Aorta (tissue), 5 donors: ENCODE data around the gene SLC9B2. TPM values are rescaled to one million over a fixed set of nuclear protein-coding genes. Genes with fewer than 3 reads are reported as not detected.
A peak's percentile ranks its signal among the peaks of the same experiment; 100 is the strongest.

Experiments
- ATAC-seq: fragments of 200-7000 bp; cut with Tn5 transposase; one replicate; pipeline ENCODE4 v1.9.1; 2022; ENCODE audit warnings: moderate library complexity; ENCODE audit not compliant: low FRiP score
- DNase-seq, 2 donors: peaks; one replicate each; pipeline ENCODE4 v3.0.0-alpha.2; 2020
- H3K27ac ChIP-seq, 2 donors: one replicate each; pipeline ENCODE4 v1.5.1; 2013; ENCODE audit warnings: low read length in 2 of 2, mild to moderate bottlenecking in 2 of 2, moderate library complexity in 2 of 2, control low read depth in 1 of 2, inconsistent platforms in 1 of 2, low read depth in 1 of 2
- H3K27me3 ChIP-seq, 2 donors: one replicate each; pipeline ENCODE4 v1.6.1; 2013; ENCODE audit warnings: control low read depth in 1 of 2, low read length in 1 of 2, mild to moderate bottlenecking in 1 of 2, moderate library complexity in 1 of 2; ENCODE audit not compliant: insufficient read depth in 2 of 2, control insufficient read depth in 1 of 2
- H3K36me3 ChIP-seq, 2 donors: one replicate each; pipeline ENCODE4 v1.6.1; 2013; ENCODE audit warnings: control low read depth in 1 of 2, low read length in 1 of 2, mild to moderate bottlenecking in 1 of 2; ENCODE audit not compliant: insufficient read depth in 2 of 2, control insufficient read depth in 1 of 2
- H3K4me1 ChIP-seq, 2 donors: one replicate each; pipeline ENCODE4 v1.6.1; 2013; ENCODE audit warnings: low read length in 2 of 2, control low read depth in 1 of 2, mild to moderate bottlenecking in 1 of 2, moderate library complexity in 1 of 2; ENCODE audit not compliant: insufficient read depth in 2 of 2, control insufficient read depth in 1 of 2
- H3K4me3 ChIP-seq, 2 donors: one replicate each; pipeline ENCODE4 v1.5.1; 2013; ENCODE audit warnings: low read length in 2 of 2, control low read depth in 1 of 2, mild to moderate bottlenecking in 1 of 2
- H3K9me3 ChIP-seq: one replicate; pipeline ENCODE4 v1.6.1; 2013; ENCODE audit warnings: mild to moderate bottlenecking, low read length; ENCODE audit not compliant: control insufficient read depth
- WGBS, 2 donors: extraction: QIAGEN DNeasy Blood & Tissue Kit; methylation state at CpG; one replicate each; pipeline ENCODE4 v1.1.7; 2013; 5-methylcytosine and 5-hydroxymethylcytosine counted together
- intact Hi-C, 2 donors: fragments of 100-400 bp; cut with DNase I; formaldehyde crosslinking; loops; one replicate each; pipeline versions ENCODE4 v1.14.2 to v1.15.0; 2022
- polyA plus RNA-seq, 2 donors: library from polyadenylated mRNA; stranded (reverse); fragments of 200-250 nt; gene quantifications; one replicate each; pipeline ENCODE4 v1.2.3, GENCODE V29; 2013
- total RNA-seq, 2 donors: library from RNA; stranded (reverse); fragmentation: NEBNext Ultra II Directional; extraction: Animal tissue kit (Norgen Biotek cat#: 25700); gene quantifications; one replicate each; pipeline ENCODE4 v1.2.1, GENCODE V29; 2021
- donor health status: healthy with polysubstance abuse.
- donor health status: Bipolar disorder and iron deficiency.
- donor health status: DM: no; HTN: no; CAD: no.
- donor health status: DM: no; HTN: no; CAD: no.
- donor health status: DM: yes; HTN: yes; CAD: no.

SLC9B2 gene
- total and polyA plus RNA-seq, 4 donors: 6.1 to 25.2 (median 12.4) TPM

GRCh38 chr4:103089481-103089880 is 12.9 kb upstream of the SLC9B2 start:
- H3K4me1 ChIP-seq: no peaks in the 10 kb centered on the region
- no peak for ATAC-seq
- H3K4me3 ChIP-seq: no peak overlapping the region
- no peak overlapping the region for H3K27ac ChIP-seq
- H3K9me3 ChIP-seq: no peaks in the 10 kb centered on the region
- 92% methylated on average over 2 of the region's 2 CpGs for WGBS, 2 donors
- intact Hi-C loops: no loop called here
- peaks cover 11 to 12% of the 10 kb centered on the region in 2 donors for H3K36me3 ChIP-seq
- H3K27me3 ChIP-seq: no peaks in the 10 kb centered on the region
- DNase-seq: no peak

GRCh38 chr4:103086551-103086950 is 10.0 kb upstream of the SLC9B2 start:
- Histone ChIP-seq H3K4me3 (no peak overlapping the region), H3K9me3 (no peaks in the 10 kb centered on the region), H3K36me3 (peaks cover 11 to 12% of the 10 kb centered on the region in 2 donors), H3K27me3 (no peaks in the 10 kb centered on the region), H3K27ac (no peak overlapping the region), H3K4me1 (no peaks in the 10 kb centered on the region)
- DNase-seq (no peak), ATAC-seq (no peak)
- WGBS, 2 donors: 38 to 47% methylated on average over 1 of the region's 1 CpG
- intact Hi-C loops: no loop called here

- Histone ChIP-seq H3K4me1 (no peaks in the 10 kb centered on the region), H3K9me3 (no peaks in the 10 kb centered on the region), H3K36me3 (peaks cover 11 to 12% of the 10 kb centered on the region in 2 donors), H3K27me3 (no peaks in the 10 kb centered on the region), H3K27ac (no peak overlapping the region), H3K4me3 (no peak overlapping the region)
- DNase-seq (no peak), ATAC-seq (no peak)
- intact Hi-C loops: no loop called here
- WGBS, 2 donors: 92 to 95% methylated on average over 2 of the region's 2 CpGs
Observed at GRCh38 chr4:103085555-103086196, 9.1 kb upstream of the SLC9B2 start.

GRCh38 chr4:103079621-103080020 is 3.1 kb upstream of the SLC9B2 start:
- Histone ChIP-seq H3K9me3 (no peaks in the 10 kb centered on the region), H3K27me3 (no peaks in the 10 kb centered on the region), H3K36me3 (no peaks in the 10 kb centered on the region), H3K4me1 (peaks cover 0 to 5% of the 10 kb centered on the region in 2 donors), H3K4me3 (no peak overlapping the region), H3K27ac (no peak overlapping the region)
- 96 to 97% methylated on average over 1 of the region's 1 CpG for WGBS, 2 donors
- no peak for DNase-seq
- no peak for ATAC-seq
- intact Hi-C loops: loop anchor here (5.0 kb wide), 1 partner anchor 62 kb away; the partner anchor contains the start of gene SLC9B1 (in 2 of the 2)

- DNase-seq (peak; percentile 82 to 91), ATAC-seq (peak; percentile 94)
- peak overlapping the region; percentile 44 to 73 for H3K4me3 ChIP-seq
- H3K9me3 ChIP-seq: no peaks in the 10 kb centered on the region
- intact Hi-C loops: loop anchor here (5.0 kb wide), 1 partner anchor 59 kb away; the partner anchor contains the start of gene SLC9B1 (in 2 of the 2)
- peaks cover 0 to 11% of the 10 kb centered on the region in 2 donors for H3K4me1 ChIP-seq
- H3K27ac ChIP-seq: peak overlapping the region; percentile 1 to 38
- no peaks in the 10 kb centered on the region for H3K27me3 ChIP-seq
- H3K36me3 ChIP-seq: no peaks in the 10 kb centered on the region
- WGBS, 2 donors: 0% methylated on average over 74 to 82 of the region's 82 CpGs
Observed at GRCh38 chr4:103075894-103076746, 441 bp downstream of the SLC9B2 start.

- H3K4me3 ChIP-seq: peak overlapping the region; percentile 44 to 73
- intact Hi-C loops: loop anchor here (5.0 kb wide), 1 partner anchor 58 kb away; the partner anchor contains the start of gene SLC9B1 (in 2 of the 2)
- peak overlapping the region in 1 of 2 donors; percentile 33 for H3K27ac ChIP-seq
- no peak for DNase-seq
- peak; percentile 17 for ATAC-seq
- H3K36me3 ChIP-seq: no peaks in the 10 kb centered on the region
- WGBS, 2 donors: 20% methylated on average over 4 of the region's 4 CpGs
- no peaks in the 10 kb centered on the region for H3K27me3 ChIP-seq
- no peaks in the 10 kb centered on the region for H3K9me3 ChIP-seq
- peaks cover 0 to 11% of the 10 kb centered on the region in 2 donors for H3K4me1 ChIP-seq
Observed at GRCh38 chr4:103075435-103075893, 1.1 kb downstream of the SLC9B2 start.

GRCh38 chr4:103074744-103075434 is 1.7 kb downstream of the SLC9B2 start:
- intact Hi-C loops: loop anchor here (5.0 kb wide), 1 partner anchor 58 kb away; the partner anchor contains the start of gene SLC9B1 (in 2 of the 2)
- DNase-seq (no peak), ATAC-seq (no peak)
- Histone ChIP-seq H3K36me3 (no peaks in the 10 kb centered on the region), H3K4me1 (peaks cover 0 to 11% of the 10 kb centered on the region in 2 donors), H3K4me3 (no peak overlapping the region), H3K9me3 (no peaks in the 10 kb centered on the region), H3K27ac (no peak overlapping the region), H3K27me3 (no peaks in the 10 kb centered on the region)
- WGBS, 2 donors: 87 to 88% methylated on average over 9 of the region's 9 CpGs

- Histone ChIP-seq H3K4me3 (no peak overlapping the region), H3K9me3 (no peaks in the 10 kb centered on the region), H3K27me3 (no peaks in the 10 kb centered on the region), H3K27ac (no peak overlapping the region), H3K4me1 (peaks cover 0 to 11% of the 10 kb centered on the region in 2 donors), H3K36me3 (no peaks in the 10 kb centered on the region)
- ATAC-seq: no peak
- 97 to 98% methylated on average over 2 of the region's 2 CpGs for WGBS, 2 donors
- intact Hi-C loops: no loop called here
- no peak for DNase-seq
Observed at GRCh38 chr4:103073792-103074438, 2.6 kb downstream of the SLC9B2 start.
